ENCODE data around the gene ZNF280B.
"Not testable (repeated sequence)": the region's sequence is repeated elsewhere in the genome, so short reads cannot be mapped to it uniquely, and the experiment has no call there.

ZNF280B gene

DNA sequence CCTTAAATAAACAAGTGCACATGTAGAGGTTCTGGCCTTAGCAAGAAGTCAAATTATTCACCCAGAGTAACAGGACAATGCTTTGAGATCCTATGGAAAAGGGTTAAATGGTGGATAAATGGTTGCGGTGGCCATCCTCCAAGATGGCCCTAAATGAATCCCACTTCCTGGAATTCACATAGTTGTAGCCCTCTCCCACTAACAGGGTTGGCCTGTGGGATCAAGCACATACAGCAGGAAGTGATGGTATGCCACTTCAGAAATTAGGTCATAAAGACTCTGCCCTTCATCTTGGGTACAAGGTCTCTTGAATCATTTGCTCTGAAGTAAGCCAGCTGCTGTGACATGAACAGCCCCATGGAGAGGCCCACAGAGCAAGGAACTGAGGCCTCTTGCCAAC lies 1.8 kb downstream of the ZNF280B start:
- no peak for DNase-seq

DNA sequence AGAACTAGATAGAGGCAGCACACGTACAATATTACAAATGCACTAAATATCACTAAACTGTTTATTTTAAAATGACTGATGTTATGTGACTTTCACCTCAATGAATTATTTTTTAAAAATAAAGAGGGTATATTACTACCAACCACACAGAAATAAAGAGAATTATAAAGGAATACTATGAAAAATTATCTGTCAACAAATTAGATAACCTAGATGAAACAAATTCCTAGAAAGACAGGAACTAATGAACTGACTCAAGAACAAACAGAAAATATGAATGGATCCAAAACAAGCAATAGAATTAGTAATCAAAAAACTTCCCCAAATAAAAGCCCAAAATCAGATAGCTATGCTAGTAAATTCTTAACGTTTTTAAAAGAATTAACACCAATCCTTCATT lies 10.3 kb downstream of the ZNF280B start:
- no peak for DNase-seq

DNA sequence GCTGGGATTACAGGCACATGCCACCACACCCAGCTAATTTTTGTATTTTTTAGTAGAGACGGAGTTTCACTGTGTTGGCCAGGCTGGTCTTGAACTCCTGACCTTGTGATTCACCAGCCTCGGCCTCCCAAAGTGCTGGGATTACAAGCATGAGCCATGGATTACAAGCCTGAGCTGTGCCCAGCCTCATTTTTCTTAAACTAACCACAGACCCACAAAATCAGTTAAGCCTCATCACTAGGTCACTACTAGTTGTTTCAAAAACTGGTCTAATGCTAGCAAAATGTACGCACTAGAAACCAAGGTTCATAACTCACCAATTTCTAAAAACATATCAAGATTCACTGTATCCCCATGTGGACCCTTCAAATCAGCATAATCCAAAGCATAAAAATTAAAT lies 17.0 kb downstream of the ZNF280B start:
- not testable (repeated sequence) for DNase-seq

DNA sequence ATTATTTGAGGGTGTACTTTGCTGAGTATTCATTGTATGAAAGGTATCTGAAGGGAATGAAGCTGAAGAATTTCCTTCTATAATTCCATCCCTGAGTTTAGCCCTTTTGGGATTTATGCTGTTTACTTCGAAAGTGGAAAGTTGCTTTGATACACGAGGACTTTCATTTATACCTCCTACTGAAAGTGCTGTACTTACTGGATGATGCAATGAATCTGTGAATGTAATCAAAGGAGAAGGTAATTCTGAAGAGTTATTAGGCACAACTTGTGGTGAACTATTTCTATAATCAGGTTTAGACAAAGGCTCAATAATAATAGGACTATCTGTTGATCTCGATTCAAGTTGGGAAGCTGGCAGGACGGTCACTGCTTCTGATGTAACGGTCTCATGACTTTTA lies 19.8 kb downstream of the ZNF280B start:
- no peak for DNase-seq

DNA sequence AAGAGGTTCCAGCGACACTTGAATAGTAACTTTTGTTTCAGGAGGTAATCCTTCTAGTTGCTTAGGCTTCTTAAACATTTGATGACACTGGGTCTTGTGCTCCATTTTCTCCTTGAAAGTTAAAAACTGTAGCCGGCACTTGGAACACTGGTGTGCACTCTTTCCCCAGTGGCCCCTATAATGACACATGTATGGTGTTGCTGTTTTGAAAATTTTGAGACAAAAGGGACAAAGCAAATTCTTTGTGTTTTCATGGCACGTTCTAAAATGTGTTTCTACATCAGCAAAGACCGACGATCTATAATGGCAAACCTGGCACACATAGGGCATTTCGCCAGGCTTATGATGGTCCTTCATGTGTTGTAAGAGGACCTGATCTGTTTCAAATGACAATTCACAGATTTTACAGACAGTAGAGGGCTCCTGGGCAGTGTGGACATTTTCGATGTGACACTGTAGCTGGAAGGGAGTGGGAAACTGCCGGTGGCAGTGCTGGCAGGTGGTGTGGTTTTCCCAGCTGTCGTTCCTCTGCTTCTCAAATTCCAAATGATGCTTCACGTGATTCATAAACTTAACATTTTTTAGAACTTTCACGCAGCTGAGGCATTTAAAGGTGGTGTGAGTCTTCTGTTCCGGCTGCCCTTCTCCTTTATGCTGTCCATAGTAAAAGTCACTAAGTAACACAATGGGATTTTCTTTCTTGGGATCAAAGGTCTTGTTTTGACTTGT lies 20.5 kb downstream of the ZNF280B start:
- no peak for DNase-seq

DNA sequence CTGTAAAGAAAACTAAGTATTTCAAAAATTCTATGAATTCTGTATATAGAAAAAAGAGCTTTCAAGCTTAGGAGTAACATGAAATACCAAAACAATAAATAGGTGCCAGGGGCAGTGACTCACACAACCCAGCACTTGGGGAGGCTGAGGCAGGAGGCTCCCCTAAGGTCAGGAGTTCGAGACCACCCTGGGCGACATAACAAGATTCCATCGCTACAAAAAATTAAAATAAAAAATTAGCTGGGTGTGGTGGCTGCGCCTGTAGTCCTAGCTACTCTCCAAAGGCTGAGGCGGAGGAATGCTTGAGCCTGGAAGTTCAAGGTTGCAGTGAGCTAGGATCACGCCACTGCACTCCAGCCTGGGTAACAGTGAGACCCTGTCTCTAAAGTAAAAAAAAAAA lies 21.5 kb downstream of the ZNF280B start:
- no peak for DNase-seq

DNA sequence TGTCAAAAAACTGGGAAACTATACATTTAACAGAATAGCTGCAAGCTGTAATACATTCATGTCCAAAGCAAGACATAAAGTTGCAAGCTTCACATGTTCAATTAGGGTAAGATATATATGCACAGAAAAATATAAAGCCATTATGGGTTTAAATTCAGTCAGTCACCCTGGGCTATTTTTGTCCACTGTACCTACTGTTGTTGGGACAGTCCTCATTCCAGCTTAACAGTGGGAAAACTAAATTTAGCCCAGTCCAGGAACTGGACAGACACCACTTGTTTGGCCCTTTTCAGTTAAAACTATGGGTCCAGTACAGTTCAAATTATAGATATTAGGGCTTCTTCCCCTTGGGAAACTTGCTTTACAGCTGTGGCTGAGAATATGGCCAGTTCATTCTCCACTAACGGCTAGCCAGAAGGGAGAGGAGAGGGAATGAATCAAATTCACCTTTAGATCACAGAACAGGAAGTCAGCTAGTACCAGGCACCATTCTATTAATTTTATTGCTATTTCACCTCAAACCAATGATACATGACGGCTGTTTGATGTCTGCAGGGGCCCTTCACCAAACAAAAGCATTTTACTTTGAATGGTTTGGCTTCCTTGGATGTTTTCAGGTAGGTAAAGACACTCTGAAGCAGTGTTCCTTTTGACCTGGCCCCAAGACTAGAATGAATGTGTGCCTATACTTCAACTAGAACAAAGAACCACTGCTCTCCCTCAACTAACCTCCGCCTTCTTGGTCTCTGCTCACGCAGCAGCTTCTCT lies 22.2 kb downstream of the ZNF280B start:
- no peak for DNase-seq

DNA sequence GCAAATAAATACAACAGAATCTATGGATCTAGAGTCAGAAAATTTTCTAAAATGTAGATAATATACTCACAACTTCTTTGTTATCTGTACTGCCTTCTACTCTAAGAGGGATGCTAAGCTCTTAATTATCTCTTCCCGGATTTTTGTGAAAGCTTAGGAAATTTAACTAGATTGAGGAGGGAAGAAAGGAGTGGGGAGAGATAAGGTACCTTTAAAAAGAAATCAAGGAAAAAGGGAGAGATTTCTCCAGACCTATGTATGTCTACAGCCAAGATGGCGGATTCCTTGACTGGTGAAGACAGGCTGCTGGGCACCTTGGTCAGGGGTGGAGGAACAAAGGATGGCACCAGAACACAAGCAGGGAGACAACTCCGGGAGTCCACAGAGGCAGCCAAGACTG lies 23.0 kb downstream of the ZNF280B start:
- DNase-seq: no peak

DNA sequence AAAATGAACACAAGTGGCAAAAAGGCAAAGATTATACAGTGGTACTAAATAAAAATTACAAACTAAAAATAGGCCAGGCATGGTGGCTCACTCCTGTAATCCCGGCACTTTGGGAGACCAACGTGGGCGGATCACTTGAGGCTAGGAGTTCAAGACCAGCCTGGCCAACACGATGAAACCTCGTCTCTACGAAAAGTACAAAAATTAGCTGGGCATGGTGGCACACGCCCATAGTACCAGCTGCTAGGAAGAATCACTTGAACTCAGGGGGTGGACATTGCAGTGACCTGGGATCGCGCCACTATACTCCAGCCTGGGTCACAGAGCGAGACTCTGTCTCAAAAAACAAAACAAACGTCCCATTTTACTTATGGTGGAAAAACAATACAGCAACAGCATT lies 24.5 kb downstream of the ZNF280B start:
- DNase-seq: no peak

DNA sequence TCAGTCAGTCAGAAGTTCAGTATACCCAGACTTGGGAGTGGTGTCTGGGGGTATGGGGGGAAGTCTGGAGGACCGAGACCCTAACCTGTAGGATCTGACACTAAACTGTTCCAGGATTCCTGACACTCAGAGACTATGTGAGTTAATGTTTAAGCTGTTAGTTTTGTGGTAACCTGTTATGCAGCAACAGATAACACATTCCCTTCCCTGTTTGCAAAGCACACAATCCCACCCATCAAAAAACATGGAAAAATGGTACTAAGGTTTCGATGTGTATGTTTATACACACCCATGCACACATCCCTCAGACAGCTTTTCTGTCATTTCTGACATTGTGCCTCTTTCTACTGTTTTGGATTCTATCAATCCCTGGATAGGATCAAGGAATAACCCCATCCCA lies 27.6 kb downstream of the ZNF280B start:
- DNase-seq: no peak

DNA sequence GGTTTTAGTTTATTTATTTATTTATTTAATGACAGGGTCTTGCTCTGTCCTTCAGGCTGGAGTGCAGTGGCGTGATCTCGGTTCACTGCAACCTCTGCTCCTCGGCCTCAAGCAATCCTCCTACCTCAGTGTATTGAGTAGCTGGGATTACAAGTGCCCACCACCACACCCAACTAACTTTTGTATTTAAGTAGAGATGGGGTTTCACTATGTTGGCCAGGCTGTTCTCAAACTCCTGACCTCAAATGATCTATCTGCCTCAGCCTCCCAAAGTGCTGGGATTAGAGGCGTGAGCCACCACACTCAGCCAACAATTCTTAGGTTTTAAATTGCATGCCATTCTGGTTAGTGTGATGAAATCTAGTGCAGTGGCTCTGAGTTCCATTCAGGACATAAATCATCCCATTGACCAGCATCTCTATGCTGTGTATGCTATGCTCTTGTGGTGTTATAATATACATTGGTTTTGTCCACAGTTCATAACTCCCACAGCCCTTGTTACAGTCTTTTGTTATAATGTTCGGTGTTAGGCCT lies 28.5 kb downstream of the ZNF280B start:
- DNase-seq: no peak

DNA sequence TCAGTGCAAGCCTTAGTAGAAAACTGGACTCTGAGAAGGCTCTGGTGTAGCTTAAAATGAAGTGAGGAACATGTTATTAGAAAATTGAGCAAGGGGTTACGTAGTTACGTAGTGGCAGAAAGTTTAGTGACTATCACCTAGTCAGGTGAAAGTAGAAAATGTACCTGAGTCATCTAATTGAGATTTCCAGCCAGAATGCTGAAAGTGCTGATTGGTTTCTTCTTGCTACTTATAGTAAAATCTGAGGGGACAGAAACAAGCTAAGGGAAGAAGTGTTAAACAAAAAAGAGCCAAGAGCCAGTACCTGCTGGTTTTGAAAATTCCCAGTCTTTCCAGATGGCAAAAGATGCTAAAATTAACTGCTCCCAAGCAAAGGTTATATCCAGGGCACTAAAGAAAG lies 29.4 kb downstream of the ZNF280B start:
- no peak for DNase-seq

DNA sequence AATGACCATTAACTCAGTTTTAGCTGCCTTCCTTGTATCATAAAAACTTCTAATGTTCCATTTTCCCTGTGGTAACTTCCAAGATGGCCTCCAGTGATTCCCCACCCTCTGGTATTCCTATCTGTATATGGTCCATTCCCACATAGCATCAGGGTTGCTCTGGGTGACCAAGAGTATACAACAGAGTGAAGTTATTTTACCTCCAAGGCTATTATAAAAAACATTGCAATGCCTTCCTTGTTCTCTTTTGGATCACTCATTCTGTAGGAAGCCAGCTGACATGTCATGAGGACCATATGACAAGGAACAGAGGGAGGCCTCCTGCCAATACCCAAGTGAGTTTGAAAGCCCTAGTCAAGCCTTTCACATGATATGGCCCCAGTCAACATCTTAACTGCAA lies 30.1 kb downstream of the ZNF280B start:
- peak; percentile 5 to 34 for DNase-seq

DNA sequence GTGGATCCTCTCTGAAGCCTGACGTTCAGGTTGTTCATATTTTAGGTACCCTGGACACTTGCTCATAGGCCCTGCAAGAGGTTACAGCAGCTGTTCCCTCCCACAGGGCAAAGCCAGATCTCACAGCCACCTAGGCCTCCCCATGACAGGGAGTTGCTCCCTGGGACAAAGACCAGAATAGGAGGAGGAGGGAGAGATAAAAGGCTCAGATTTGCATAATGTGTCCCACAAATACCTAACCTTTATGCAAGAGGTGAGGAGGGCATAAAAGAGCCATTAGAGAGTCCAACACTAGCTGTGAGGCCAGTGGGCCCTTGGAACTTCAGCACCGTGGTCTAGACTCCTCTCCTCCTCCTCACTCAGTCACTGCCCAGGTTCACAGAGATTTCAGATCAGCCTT lies 33.8 kb downstream of the ZNF280B start:
- DNase-seq: no peak

DNA sequence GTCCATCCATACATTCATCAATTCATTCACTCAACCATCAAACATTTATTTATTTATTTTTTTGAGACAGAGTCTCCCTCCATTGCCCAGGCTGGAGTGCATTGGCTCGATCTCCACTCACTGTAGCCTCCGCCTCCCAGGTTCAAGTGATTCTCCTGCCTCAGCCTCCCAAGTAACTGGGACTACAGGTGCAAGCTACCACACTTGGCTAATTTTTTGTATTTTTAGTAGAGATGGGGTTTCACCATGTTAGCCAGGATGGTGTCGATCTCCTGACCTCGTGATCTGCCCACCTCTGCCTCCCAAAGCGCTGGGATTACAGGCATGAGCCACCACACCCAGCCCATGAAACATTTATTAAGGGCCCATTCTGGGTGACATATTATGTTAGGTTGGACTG lies 37.4 kb downstream of the ZNF280B start:
- not testable (repeated sequence) for DNase-seq

DNA sequence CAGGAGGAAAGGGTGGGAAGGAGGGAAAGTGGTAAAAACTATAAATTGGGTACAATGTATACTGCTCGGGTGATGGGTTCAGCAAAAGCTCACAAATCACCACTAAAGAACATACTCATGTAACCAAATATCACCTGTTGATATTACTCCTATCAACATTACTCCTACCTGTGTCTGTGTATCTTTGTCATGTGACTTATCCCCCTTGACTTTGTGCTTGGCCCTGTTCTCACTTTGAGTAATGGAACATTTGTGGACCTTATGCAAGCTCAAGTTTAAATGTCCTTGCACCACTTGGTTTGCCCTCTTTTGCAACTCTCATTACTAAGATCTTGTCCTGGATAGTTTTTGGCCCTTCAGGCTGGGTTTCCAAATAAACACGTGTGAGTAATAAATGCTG lies 39.0 kb downstream of the ZNF280B start:
- DNase-seq: no peak

DNA sequence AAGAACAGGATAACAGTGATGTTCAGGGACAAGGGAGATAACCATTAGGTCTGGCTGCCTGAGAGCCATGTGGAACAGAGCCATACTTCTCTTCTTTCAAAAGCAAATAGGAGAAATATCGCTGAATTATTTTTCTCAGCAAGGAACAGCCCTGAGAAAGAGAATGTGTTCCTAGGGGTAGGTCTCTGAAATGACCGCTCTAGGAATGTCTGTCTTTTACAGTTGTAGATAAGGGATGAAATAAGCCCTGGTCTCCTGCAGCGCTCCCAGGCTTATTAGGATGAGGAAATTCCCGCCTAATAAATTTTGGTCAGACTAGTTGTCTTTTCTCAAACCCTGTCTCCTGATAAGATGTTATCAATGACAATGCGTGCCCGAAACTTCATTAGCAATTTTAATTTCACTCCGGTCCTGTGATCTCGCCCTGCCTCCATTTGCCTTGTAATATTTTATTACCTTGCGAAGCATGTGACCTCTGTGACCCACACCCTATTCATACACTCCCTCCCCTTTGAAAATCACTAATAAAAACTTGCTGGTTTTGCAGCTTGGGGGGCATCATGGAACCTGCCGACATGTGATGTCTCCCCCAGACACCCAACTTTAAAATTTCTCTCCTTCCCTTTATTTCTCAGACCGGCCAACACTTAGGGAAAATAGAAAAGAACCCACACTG lies 39.6 kb downstream of the ZNF280B start:
- DNase-seq: not testable (repeated sequence)

DNA sequence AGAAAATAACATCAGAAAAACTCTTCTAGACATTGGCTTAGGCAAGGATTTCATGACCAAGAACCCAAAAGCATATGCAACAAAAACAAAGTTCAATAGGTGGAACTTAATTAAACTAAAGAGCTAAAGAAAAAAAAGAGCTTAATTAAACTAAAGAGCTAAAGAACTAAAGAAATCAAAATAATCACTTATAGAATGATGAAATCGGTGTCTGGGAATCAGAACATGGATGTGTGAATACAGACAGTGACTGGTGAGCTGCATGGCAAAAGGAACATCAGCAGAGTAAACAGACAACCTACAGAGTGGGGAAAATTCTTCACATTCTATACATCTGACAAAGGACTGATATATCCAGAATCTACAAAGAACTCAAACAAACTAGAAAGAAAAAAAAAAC lies 41.4 kb downstream of the ZNF280B start:
- no peak for DNase-seq

DNA sequence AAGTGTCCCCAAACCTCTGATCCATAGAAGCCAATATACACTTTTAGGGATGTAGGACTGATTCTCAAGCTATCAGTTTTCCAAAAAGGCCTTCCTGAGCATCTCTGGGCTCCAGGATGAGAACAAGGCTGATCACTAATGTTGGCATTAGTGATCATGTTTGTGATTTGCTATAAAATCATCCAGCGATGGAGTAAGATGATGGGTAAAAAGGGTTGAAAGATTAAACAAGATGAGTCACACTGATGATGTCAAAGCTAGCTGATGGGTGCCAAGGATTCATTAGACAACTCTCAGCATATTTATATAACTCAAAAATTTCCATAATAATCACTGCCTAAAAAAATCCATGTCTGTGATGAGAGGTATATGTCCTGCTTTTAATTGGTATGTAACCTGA lies 42.8 kb downstream of the ZNF280B start:
- no peak for DNase-seq

DNA sequence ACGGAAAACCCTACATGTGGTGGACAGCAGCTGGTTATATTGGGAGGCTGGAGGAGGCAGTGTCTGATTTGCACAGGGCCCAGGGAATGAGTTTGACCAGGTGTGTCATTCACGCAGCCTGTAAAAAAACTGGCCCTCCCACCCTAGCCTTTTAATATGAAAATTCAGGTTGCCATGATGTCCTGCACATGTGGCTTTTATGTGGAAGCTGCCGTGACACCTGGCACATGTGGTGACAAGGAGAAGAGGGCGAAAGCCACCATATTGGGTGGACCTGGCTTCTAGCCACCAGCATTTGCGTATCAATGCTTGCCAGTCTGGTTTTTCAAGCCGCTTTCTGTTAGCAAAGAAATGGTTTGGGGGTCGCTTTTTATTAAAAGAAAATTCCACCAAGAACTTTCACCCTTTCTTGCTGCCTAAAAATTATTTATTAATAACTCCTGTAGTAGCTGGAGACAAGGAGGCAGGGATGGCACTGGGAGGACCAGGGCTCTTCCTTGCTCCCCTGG lies 43.4 kb downstream of the ZNF280B start:
- no peak for DNase-seq

DNA sequence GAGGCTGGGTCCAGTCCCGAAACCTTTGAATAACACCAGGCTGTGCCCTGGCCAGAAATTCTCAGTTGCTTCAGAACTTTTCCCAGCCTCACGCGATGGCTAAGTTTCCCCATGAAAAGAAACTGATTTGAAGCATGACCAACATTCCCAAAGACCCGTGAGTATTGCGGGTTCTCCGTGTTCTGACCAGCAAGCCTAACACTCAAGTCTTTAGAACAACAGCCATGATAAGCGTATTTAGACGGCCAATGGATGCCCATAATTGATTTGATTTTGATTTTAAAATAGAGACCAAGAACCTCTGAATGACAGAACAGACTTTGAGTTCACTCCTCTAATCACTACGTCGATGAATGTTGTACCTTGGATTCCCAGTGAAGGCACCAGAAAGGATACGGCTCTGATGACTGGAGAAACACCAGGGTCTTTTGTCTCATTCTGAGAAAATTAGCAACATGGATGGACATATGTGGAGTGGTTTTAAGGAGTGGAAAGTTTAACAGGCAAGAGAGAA lies 43.9 kb downstream of the ZNF280B start:
- no peak for DNase-seq

DNA sequence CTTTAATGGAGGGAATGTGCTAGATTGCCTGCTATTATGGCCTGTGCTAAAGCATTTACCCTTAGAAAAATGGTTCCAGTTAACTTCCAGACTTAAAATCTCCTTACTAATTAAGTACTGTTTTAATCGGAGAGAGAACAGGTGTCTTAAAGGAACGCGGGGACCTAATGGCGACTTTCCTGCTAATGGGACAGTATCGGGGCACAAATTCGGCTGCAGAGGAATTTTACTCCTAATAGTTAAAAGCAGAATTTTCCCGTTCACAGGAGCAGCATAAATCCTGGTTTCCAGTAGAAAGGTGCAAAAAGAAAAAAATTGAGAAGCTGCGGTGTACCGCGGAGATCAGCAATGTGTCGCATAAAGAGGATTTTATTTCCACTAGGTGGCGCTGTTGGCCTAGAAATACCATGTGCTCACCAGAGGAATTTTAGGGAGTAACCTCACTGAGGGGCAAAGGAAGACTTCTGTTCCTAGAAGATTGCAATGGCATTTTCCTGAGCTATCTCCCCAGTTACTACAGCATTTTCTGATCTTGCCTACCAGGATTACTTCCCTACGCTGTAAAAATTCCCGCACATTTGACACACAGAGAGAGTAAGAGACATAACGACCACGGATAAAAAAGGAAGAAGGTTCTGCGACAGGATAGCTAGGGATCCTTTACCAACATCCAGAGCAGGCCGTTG lies 44.5 kb downstream of the ZNF280B start:
- peak; percentile 78 to 81 for DNase-seq

Measured in inflammatory macrophage (primary cell).